ENCODE data around the gene SHOX.

Gene SHOX

DNA sequence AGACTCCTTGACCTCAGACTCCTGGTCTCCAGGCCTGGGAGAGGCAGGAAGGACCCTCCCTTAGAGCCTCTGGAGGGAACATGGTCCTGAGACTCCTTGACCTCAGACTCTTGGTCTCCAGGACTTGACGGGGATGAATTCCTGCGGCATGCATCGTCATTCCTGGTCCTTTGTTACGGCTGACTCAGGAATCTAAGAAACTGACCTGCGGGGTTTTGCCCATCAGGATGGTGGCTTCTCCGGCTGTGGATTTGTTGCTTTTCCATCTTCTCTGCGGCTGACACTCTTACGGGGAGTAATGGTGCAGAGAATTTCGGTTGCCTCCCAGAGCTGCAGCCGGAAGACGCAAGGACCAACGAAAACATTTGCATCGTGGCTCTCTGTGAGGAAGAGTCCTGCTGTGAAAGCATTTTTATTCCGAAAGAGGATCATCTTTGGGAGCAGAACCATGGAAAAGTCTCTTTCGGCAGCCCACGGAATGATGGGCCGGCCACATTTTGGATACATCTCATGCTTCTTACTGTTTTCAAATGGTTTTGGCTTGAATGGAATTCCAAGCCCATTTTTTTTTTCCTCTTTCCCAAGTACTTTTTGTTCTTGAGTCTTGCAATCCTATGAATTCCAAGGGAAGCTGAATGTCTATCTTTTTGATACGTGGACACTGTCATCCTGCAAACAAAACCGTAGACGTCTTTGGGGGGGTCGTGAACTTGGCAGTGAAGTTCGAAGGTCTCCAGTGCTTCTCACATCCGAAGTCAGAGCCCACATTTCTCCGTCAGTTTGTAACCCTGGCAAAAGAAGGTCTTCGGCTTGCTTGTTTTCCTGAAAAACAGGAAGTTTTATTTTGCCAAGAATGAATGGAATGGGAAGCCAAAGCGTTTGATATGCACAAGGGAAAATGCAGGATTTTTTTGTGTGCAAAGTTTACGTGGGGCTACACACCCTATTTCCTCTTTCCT lies 36.5 kb downstream of the SHOX start:
- DNase-seq (ENCODE audit: low read depth in 2 of 2) = no peak

DNA sequence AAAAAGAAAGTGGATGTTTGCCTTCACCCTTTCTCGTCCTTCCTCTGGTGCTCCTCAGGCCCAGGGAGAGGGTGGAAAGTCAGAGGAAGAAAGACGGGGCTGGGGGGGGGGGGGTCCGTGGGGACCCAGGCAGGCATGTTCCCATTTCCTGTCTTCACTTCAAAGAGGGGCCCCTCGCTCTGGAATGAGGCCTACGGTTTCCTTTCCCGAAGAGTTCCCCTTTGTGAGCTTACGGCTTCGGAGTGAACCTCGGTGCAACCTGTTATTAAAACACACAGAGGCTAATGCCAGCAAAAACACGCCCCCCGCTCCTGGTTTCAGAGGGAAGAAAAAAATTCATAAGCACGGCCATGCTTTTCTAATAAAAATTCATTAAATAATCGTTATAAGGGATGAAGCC lies 40.1 kb downstream of the SHOX start:
- no peak for DNase-seq (ENCODE audit: low read depth in 2 of 2)

DNA sequence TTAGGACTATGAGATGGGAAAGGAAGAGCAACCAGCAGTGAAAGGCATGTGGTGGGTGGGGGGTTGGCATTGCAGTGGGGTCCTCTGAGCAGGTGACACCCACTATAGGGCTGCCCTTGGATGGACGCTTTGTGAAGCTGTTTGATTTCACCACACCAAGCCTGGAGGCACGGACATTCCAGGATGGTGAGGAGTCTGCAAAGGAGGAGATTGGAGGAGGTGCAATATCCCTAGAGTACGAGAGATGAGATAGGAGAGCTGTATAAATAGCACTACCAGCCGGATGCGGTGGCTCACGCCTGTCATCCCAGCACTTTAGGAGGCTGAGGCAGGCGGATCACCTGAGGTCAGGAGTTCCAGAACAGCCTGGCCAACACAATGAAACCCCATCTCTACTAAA lies 42.3 kb downstream of the SHOX start:
- DNase-seq (ENCODE audit: low read depth in 2 of 2) = no peak

DNA sequence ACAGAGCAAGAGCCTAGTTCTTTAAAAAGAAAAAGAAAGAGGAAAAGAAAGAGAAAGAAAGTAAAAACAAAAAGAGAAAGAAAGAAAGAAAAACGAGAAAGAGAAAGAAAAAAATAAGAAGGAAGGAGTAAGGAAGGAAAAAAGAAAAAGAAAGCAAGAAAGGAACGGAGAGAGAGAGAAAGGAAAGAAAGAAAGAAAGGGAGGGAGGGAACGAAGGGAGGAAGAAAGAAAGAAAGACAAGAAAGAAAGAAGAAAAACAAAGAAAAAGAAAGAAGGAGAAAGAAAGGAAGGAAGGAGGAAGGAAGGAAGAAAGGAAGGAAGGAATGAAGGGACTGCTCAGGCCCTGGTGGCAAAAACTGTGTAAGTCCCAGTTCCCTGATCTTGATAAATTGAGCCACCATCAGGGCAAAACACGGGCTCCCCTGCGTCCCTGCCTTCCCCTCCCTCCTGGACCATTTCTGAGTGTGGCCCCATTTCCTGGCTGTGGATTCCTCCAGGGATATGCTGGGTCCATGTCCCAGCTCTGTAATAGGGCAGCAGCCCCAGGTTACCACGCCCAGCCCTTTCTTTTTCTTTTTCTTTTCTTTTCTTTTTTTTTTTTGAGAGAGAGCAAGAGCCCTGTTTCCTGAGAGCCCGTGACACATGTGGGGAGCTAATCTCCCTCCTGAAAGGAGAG lies 44.8 kb downstream of the SHOX start:
- DNase-seq (ENCODE audit: low read depth in 2 of 2) = no peak

DNA sequence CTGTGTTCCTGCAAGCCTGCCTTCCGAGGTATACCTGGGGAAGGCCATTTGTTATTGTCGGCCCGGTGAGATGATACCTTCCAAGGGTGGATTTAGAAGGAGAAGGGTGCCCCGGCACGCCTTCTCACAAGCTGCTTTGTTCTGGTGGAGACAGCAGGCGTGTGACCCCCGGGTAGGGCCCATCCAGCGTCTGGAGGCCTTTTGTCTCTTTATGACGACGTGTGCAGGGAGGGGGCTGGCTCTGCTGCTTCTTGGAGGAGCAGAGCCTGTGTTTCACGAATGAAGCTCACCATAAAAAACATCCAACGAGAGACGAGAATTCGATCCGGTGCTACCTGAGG lies 45.3 kb downstream of the SHOX start:
- no peak for DNase-seq (ENCODE audit: low read depth in 2 of 2)

DNA sequence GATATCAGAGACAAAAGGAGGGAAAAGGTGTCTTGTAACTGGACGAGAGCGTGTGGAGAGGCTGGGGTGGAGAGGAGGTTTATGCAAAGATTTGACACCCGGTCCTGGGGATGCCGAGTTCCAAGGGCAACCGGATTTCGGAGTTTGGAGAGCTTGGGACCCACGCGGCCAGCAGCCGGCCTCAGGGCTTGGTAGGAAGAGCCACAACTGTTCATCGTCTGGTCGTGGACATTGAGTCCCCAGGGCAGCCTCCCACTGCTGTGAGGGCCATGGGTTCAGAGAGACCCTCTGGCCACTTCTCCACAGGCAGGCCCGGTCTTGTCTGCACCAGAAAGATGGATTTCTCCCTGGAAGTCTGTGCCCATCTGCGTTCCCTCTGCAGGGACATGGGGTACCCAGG lies 46.8 kb downstream of the SHOX start:
- DNase-seq (ENCODE audit: low read depth in 2 of 2) = no peak

DNA sequence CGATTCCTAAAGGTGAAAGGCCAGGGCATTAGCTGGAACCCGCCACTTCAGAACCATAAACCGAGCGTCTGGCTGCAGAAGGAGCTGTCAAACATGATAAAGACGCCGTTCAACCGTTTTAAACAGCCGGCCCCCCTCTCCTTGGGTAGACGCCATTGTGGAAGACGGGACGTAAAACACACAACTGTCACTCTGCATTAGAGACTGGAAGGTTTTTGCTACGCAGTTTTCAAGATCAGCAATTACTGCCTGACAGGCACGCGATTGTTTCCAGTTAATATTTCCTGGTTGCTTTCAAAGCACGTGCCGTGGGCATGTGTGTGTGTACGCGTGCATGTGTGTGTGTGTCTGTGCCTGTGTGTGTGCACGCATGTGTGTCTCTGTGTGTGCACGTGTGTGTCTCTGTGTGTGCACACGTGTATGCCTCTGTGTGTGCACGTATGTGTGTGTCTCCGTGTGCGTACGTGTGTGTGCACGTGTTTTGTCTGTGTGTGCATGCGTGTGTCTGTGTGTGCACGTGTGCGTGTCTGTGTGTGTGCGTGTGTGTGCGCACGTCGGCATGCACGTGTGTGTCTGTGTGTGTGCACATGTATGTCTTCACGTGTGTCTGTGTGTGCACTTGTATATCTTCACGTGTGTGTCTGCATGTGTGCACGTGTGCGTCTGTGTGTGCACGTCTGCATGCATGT lies 48.8 kb downstream of the SHOX start:
- no peak for DNase-seq (ENCODE audit: low read depth in 2 of 2)

DNA sequence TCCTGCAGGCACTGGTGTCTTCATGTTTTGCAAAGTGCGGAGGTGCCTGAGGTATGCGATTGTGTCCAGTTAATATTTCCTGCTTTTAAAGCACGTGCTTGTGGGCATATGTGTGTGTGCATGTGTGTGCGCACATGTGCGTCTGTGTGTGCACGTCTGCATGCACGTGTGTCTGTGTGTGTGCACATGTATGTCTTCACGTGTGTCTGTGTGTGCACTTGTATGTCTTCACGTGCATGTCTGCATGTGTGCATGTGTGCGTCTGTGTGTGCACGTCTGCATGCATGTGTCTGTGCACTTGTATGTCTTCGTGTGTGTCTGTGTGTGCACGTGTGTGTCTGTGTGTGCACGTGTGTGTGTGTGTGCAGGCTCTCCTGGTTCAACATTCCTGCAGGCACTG lies 49.5 kb downstream of the SHOX start:
- no peak for DNase-seq (ENCODE audit: low read depth in 2 of 2)

DNA sequence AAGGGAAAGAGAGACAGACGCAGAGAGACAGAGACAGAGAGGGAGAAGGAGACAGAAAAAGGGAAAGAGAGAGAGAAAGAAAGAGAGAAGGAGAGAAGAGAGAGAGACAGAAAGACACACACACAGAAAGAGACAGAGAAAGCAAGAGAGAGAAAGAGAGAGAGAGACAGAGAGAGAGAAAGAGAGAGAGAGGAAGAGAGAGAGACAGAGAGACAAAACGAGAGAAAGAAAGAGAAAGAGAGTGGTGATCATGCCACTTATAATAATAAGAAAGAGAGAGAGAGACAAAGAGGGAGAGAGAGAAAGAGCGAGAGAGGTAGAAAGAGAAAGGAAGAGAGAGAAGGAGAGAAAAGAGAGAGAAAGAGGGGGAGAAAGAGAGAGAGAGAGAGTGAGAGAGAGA lies 51.4 kb downstream of the SHOX start:
- no peak for DNase-seq (ENCODE audit: low read depth in 2 of 2)

DNA sequence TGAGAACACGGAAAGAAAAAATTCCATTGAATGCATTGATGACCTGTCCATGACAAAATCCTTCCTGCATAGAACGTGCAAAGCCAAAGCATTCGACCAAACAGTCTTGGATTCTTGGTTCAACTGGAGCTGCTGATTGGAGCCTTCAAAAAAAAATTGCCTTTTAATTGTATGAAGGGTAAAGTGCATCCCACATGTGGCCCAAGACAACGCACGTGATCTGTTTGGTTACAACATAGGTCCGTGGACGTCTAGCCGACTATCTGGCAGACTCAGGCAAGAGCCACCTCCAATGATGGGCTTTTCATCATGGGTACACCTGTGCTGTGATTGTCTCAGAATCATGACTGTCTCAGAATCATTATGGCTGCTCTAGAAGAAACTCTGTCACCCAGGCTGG lies 52.3 kb downstream of the SHOX start:
- no peak for DNase-seq (ENCODE audit: low read depth in 2 of 2)

DNA sequence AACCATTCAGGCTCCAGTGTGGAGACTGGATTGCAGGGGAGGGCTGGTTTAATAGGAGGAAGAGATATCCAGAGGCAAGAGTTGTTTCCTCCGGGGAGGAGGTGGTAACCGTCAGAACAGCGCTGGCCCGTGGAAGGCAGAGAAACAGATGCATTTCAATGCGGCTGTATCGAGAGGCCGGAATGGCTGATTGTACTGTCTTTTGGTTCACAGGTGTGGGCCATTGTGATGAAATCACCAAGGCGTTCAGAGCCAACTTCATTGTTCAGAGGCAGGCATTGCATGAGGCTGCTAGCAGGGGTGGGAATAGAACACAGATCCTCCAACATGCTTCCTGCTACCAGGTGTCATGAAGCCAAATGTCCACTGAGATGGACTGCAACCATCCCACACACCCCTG lies 53.0 kb downstream of the SHOX start:
- no peak for DNase-seq (ENCODE audit: low read depth in 2 of 2)

DNA sequence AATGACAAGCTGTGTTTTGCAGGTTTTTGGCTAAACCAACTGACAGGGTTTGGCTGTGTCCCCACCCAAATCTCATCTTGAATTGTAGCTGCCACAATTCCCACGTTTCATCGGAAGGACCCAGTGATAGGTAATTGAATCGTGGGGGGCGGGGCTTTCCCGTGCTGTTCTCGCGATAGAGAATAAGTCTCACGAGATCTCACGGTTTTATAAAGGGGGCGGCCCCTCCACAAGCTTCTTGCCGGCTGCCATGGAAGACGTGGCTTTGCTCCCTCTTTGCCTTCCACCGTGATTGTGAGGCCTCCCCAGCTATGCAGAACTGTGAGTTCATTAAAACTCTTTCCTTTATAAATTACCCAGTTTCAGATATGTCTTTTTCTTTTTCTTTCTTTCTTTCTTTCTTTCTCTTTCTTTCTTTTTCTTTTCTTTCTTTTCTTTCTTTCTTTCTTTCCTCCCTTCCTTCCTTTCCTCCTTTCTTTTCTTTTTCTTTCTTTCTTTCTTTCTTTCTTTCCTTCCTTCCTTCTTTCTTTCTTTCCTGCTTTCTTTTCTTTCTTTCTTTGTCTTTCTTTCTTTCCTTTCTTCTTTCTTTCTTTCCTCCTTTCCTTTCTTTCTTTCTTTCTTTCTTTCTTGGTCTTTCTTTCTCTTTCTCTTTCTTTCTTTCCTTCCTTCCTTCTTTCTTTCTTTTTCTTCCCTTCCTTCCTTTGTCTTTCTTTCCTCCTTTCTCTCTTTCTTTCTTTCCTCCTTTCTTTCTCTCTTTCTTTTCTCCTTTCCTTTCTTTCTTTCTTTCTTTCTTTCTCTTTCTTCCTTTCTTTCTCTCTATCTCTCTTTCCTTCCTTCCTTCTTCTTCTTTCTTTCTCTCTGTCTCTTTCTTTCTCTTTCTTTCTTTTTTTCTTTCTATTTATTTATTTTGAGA lies 54.8 kb downstream of the SHOX start:
- no peak for DNase-seq (ENCODE audit: low read depth in 2 of 2)

DNA sequence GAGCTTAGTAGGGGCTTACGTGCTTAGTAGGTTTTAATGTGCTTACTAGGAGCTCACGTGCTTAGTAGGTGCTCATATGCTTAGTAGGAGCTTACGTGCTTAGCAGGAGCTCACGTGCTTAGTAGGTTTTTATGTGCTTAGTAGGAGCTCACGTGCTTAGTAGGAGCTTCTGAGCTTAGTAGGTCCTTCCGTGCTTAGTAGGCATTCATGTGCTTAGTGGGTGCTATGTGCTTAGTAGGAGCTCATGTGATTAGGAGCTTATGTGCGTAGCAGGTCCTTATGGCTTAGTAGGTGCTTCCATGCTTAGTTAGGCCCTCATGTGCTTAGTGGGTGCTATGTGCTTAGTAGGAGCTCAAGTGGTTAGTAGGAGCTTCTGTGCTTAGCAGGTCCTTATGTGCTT lies 59.4 kb downstream of the SHOX start:
- no peak for DNase-seq (ENCODE audit: low read depth in 2 of 2)

DNA sequence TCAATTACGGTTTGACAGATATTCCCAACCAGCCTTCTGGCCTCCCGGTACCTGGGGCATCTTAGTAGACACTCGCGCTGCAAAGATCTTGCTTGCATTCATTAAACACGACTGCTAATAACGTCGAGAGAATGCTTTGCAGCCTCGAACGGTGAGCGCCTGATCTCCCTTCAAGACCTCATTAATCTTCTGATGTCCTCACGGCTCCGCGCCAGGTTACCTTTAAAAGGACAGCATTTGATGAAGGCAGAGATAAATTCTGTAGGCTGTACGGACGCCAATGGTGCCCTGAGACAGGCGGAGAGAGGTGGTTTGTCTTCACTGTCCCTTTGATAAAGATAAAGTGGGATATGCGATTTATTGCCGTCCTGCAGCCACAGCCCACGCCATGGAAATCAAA lies 64.2 kb downstream of the SHOX start:
- no peak for DNase-seq (ENCODE audit: low read depth in 2 of 2)

DNA sequence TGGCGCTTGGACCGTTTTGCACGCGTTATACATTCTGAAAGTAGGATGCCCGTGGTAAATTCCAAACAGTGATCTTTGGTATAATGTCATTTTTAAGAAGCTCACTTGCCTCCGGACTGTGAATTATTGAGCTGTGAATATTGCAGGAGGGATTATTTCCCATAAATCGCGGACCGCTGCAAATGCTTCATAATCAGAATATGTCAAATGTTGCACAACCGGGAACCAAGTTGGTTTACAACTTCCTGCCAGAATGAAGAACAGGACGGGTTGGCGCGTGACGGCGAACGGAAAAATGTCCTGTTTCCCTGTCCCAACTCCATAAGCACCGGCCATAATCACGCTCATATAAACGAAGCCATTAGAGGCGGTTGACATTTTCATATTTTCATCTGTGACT lies 67.6 kb downstream of the SHOX start:
- DNase-seq (ENCODE audit: low read depth in 2 of 2) = no peak

DNA sequence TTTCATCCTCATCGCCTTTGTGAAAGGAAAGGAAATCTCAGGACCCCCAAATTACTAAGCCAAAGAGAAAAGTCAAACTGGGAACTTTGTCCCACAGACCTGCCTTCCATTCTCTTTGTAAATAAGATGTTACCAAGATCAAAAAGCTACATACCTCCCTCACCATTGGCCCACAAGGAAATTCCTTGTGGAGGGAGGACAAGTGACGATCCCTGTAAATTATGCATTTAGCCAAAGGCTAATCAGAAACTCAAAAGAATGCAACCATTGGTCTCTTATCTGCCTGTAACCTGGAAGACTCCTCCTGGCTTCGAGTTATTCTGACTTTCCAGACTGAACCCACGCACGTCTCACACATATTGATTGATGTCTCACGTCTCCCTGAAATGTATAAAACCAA lies 70.3 kb downstream of the SHOX start:
- no peak for DNase-seq (ENCODE audit: low read depth in 2 of 2)

DNA sequence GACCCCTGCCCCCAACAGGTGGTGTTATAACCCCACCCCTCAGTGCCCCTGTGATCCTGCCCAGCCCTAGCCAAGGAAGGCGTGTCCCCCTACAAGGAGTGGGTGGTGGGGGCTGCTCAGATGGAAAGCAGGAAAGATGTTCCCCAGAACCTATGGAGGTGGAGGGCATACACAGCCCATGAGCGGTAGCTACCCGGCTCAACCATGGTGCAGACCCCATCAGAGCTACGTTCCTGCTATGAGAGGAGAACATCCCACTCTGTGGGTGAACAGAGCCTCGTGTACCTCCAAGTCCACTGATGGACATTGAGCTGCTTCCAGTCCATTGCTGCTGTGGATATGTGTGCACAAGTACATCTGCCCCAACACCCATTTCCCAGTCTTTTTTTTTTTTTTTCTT lies 71.1 kb downstream of the SHOX start:
- DNase-seq (ENCODE audit: low read depth in 2 of 2) = no peak

DNA sequence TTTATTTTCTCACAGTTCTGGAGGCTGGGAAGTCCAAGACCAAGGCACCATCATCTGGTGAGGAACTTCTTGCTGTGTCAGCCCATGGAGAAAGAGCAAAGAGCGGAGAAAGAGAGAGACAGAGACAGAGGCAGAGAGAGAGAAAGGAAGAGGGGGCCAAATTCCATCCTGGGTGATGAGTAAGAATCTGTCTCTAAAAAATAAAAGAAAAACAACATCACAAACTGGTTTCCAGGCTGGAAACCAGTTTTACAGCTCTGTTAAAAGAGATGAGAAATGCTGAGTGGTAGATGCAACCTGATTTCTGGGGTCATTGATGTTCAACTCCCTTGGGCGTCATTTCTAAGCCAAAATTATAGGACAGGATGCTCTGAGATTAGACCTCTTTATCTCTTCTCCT lies 72.9 kb downstream of the SHOX start:
- no peak for DNase-seq (ENCODE audit: low read depth in 2 of 2)

DNA sequence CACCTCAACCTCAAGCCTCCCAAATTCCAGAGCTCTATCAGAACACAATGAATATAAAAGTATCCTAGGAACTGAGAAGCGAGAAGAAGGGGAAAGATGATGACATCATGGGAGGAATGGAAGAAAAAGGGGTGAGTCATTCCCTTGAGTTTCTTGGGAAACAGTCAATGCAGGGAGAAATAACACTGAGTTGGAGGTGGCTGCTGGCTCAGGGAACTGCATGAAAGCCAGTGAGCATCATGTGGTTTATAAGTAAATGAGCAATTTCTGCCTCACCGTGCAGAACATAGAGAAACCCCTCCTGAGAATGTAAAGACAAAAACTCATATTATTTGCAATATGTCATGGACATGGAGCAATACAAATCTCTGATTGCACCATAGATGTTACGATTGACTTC lies 73.3 kb downstream of the SHOX start:
- DNase-seq (ENCODE audit: low read depth in 2 of 2) = no peak

Data from stimulated activated CD4-positive, alpha-beta T cell treated with anti-CD3 and anti-CD28 coated beads, Interleukin-1b, Interleukin-23, amount 100 ng/mL, for 4 hours (primary cell).